BJ (cell line): Measurements from ENCODE around the gene SMYD1. TPM values are rescaled to one million over a fixed set of nuclear protein-coding genes. Genes with fewer than 3 reads are reported as not detected.

Source experiments
- CTCF ChIA-PET: fragments of 350-600 bp; formaldehyde crosslinking; extraction: SDS; loops from one replicate; lab custom pipeline; 2021; ENCODE audit warnings: antibody characterized with exemption, inconsistent platforms; lab: Yijun Ruan, JAX
- POLR2A ChIA-PET: fragments of 300-600 bp; sonication (Branson Sonifier 250); formaldehyde crosslinking; extraction: SDS; loops from one replicate; lab custom pipeline; 2021; ENCODE audit warnings: antibody characterized with exemption; lab: Charles Lee
- DNase-seq: peaks from one replicate; pipeline ENCODE4 v3.0.0-alpha.2; 2011; ENCODE audit warnings: low read depth
- H3K27me3 ChIP-seq: 2 replicates; pipeline ENCODE4 v1.6.0; 2011; ENCODE audit warnings: low read length; ENCODE audit not compliant: control insufficient read depth, insufficient read depth
- H3K36me3 ChIP-seq: 2 replicates; pipeline ENCODE4 v1.5.1; 2011; ENCODE audit warnings: low read length; ENCODE audit not compliant: control insufficient read depth, insufficient read depth
- H3K4me3 ChIP-seq: 2 replicates; pipeline ENCODE4 v1.5.1; 2011; ENCODE audit warnings: low read depth, mild to moderate bottlenecking, control low read depth, low read length
- polyA plus RNA-seq: library from polyadenylated mRNA; depleted of rRNA; stranded (reverse); fragments of >200 nt; gene quantifications from 2 replicates; pipeline ENCODE4 v1.2.3, GENCODE V29; 2011
- TF ChIP-seq, protein P1 (sequence below): IDR thresholded peaks from 2 replicates; pipeline ENCODE4 v1.5.1; 2011; ENCODE audit warnings: low read depth, mild to moderate bottlenecking, control low read depth, inconsistent platforms, low read length, moderate library complexity; ENCODE audit not compliant: insufficient read depth

Gene SMYD1
- polyA plus RNA-seq, 1 experiment: not detected

- ChIA-PET POLR2A (no interaction called here), CTCF (interaction anchor here (0.9 to 1.6 kb wide), 4 partner anchors 12 to 63 kb away, joined by 3 to 6 read pairs (median 4); no protein-coding TSS in a partner anchor)
- H3K36me3 ChIP-seq: no peaks in the 10 kb centered on the region
- DNase-seq: no peak
- H3K4me3 ChIP-seq: no peak overlapping the region
- TF ChIP-seq, protein P1, sequence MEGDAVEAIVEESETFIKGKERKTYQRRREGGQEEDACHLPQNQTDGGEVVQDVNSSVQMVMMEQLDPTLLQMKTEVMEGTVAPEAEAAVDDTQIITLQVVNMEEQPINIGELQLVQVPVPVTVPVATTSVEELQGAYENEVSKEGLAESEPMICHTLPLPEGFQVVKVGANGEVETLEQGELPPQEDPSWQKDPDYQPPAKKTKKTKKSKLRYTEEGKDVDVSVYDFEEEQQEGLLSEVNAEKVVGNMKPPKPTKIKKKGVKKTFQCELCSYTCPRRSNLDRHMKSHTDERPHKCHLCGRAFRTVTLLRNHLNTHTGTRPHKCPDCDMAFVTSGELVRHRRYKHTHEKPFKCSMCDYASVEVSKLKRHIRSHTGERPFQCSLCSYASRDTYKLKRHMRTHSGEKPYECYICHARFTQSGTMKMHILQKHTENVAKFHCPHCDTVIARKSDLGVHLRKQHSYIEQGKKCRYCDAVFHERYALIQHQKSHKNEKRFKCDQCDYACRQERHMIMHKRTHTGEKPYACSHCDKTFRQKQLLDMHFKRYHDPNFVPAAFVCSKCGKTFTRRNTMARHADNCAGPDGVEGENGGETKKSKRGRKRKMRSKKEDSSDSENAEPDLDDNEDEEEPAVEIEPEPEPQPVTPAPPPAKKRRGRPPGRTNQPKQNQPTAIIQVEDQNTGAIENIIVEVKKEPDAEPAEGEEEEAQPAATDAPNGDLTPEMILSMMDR: no peak
- peaks cover 3% of the 10 kb centered on the region for H3K27me3 ChIP-seq
Measured at GRCh38 chr2:88096708-88097107, 29.1 kb downstream of the SMYD1 start.

GRCh38 chr2:88097192-88097591 lies 29.6 kb downstream of the SMYD1 start:
- ChIA-PET POLR2A (no interaction called here), CTCF (interaction anchor here (0.9 to 1.6 kb wide), 3 partner anchors 12 to 62 kb away, joined by 3 to 6 read pairs (median 3); no protein-coding TSS in a partner anchor)
- DNase-seq: no peak
- TF ChIP-seq, protein P1: no peak
- Histone ChIP-seq H3K36me3 (no peaks in the 10 kb centered on the region), H3K4me3 (no peak overlapping the region), H3K27me3 (peaks cover 3% of the 10 kb centered on the region)

DNA sequence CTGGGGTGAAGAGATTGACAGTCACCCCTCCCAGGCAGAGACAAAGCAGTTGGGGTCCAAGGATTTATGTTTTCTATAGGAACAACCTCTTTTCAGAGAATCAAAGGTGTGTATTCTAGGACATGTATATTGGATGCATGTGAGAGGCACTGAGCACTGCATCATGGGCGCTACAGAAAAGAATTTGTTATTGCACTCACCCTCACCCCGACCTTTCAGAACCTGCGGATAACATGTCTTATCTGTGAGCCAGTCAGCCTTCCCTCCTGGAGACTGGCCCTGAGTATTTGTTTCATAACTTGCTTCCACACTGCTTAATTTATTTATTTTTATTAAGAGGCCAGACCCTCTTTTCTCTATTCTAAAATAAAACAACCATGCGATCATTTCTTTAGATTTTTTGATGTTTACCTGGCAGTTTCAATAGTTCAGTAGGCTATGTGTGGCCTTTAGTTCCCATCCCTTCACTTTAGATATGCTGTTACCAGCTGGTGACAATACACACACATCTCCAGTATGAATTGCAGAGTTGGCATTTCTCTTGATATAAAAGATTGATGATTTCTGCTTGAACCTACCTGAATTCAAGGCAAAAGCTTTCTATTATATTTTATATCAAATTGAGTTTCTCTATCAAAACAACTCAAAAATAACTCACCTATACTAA lies 30.4 kb downstream of the SMYD1 start:
- Histone ChIP-seq H3K36me3 (no peaks in the 10 kb centered on the region), H3K4me3 (no peak overlapping the region), H3K27me3 (peaks cover 3% of the 10 kb centered on the region)
- no peak for DNase-seq
- CTCF ChIA-PET: interaction anchor here (1.6 kb wide), 1 partner anchor 16 kb away, joined by 6 read pairs; no protein-coding TSS in a partner anchor
- POLR2A ChIA-PET: no interaction called here
- TF ChIP-seq, protein P1: no peak

- Histone ChIP-seq H3K36me3 (no peaks in the 10 kb centered on the region), H3K4me3 (no peak overlapping the region), H3K27me3 (peaks cover 3% of the 10 kb centered on the region)
- CTCF ChIA-PET: interaction anchor here (0.9 to 1.6 kb wide), 2 partner anchors 14 to 17 kb away, joined by 3 to 6 read pairs; no protein-coding TSS in a partner anchor
- POLR2A ChIA-PET: no interaction called here
- TF ChIP-seq, protein P1: no peak
- no peak for DNase-seq
Measured at GRCh38 chr2:88098558-88098900, 30.9 kb downstream of the SMYD1 start.

DNA sequence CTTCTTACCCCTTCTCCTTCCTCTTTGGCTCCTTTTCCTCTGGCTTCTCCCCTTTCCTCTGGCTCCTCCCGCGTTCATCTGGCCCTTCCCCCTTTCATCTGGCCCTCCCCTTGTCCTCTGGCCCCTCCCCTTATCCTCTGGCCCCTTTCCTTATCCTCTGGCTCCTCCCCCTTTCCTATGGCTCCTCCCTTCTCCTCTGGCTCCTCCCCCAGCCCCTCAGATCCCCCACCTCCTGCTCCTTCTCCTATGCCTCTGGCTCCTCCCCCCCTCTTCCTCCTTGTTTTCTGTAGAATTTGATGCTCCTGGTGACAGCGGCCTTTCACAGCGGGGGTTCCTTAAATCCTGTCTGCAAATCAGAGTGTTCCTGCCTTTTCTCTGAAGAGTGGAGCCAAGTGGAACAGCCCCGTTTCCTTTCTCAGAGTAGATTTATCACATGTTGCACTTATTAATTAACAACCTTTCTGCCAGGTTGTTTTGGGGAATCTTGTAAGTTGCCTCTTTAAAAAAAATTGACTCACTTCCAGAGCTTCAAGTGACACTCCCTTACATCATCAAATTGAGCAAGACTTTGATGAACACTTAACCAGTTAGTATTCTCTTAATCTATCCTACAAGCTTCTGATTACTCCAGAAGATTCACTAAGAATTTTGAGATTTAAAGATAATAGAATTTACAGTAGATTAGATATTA lies 32.3 kb downstream of the SMYD1 start:
- TF ChIP-seq, protein P1: no peak
- CTCF ChIA-PET: interaction anchor here (1.3 kb wide), 1 partner anchor 39 kb away, joined by 4 read pairs; no protein-coding TSS in a partner anchor

More for the DNA sequence above, 32.3 kb downstream of the SMYD1 start:
- no peak for DNase-seq
- Histone ChIP-seq H3K27me3 (peaks cover 1% of the 10 kb centered on the region), H3K36me3 (no peaks in the 10 kb centered on the region), H3K4me3 (no peak overlapping the region)
- POLR2A ChIA-PET: interaction anchor here (0.6 kb wide), 1 partner anchor 30 kb away, joined by 3 read pairs; no protein-coding TSS in a partner anchor
